MM.1S (cell line): ENCODE data around the gene CCT8.
"Not testable (repeated sequence)": the region's sequence is repeated elsewhere in the genome, so short reads cannot be mapped to it uniquely, and the experiment has no call there.

Experiments used
- DNase-seq: peaks from one replicate; pipeline ENCODE4 v3.0.0-alpha.2; 2015
- H2AFZ ChIP-seq: fragments of 300-600 bp; sonication (generic); 2 replicates; pipeline ENCODE4 v1.6.0; 2016; ENCODE audit warnings: antibody characterized with exemption, low read length
- H3F3A ChIP-seq: fragments of 300-600 bp; sonication (generic); 2 replicates; pipeline ENCODE4 v1.6.1; 2016; ENCODE audit warnings: mild to moderate bottlenecking, antibody characterized with exemption, low read length, moderate library complexity, mixed read lengths; ENCODE audit not compliant: insufficient read depth
- H3K27ac ChIP-seq: fragments of 300-600 bp; sonication (generic); 2 replicates; pipeline ENCODE4 v1.5.1; 2016; ENCODE audit warnings: mild to moderate bottlenecking, low read length
- H3K27me3 ChIP-seq: fragments of 300-600 bp; sonication (generic); replicated peaks from 2 replicates; pipeline ENCODE4 v1.6.0; 2016; ENCODE audit warnings: low read length; ENCODE audit not compliant: insufficient read depth
- H3K36me3 ChIP-seq: fragments of 300-600 bp; sonication (generic); replicated peaks from 2 replicates; pipeline ENCODE4 v1.6.1; 2016; ENCODE audit warnings: mild to moderate bottlenecking, low read length, mixed read lengths; ENCODE audit not compliant: insufficient read depth
- H3K4me1 ChIP-seq: fragments of 300-600 bp; sonication (generic); 2 replicates; pipeline ENCODE4 v1.6.1; 2016; ENCODE audit warnings: low read length, mixed read lengths
- H3K4me2 ChIP-seq: fragments of 300-600 bp; sonication (generic); 2 replicates; pipeline ENCODE4 v1.6.0; 2016; ENCODE audit warnings: low read depth, low read length
- H3K4me3 ChIP-seq: fragments of 300-600 bp; sonication (generic); 2 replicates; pipeline ENCODE4 v1.5.1; 2016; ENCODE audit warnings: low read length, mixed read lengths
- H3K79me2 ChIP-seq: fragments of 300-600 bp; sonication (generic); 2 replicates; pipeline ENCODE4 v1.6.1; 2016; ENCODE audit warnings: mixed run types, low read length, mixed read lengths
- H3K9ac ChIP-seq: fragments of 300-600 bp; sonication (generic); 2 replicates; pipeline ENCODE4 v1.6.1; 2016; ENCODE audit warnings: low read length, mixed read lengths
- H3K9me2 ChIP-seq: fragments of 300-600 bp; sonication (generic); replicated peaks from 2 replicates; pipeline ENCODE4 v1.6.1; 2016; ENCODE audit warnings: mild to moderate bottlenecking, low read length, mixed read lengths; ENCODE audit not compliant: insufficient read depth
- H3K9me3 ChIP-seq: fragments of 300-600 bp; sonication (generic); replicated peaks from 2 replicates; pipeline ENCODE4 v1.6.1; 2016; ENCODE audit warnings: mild to moderate bottlenecking, low read length, mixed read lengths; ENCODE audit not compliant: insufficient read depth
- H4K20me1 ChIP-seq: fragments of 300-600 bp; sonication (generic); 2 replicates; pipeline ENCODE4 v1.6.1; 2016; ENCODE audit warnings: mild to moderate bottlenecking, low read length, moderate library complexity, mixed read lengths; ENCODE audit not compliant: insufficient read depth
- EZH2 ChIP-seq: fragments of 300-600 bp; sonication (generic); optimal IDR thresholded peaks from 2 replicates; pipeline ENCODE3; 2017; ENCODE audit warnings: low read depth, mild to moderate bottlenecking, antibody characterized with exemption, low read length, mixed read lengths
- EZH2phosphoT487 ChIP-seq: fragments of 300-600 bp; sonication (generic); IDR thresholded peaks from 2 replicates; pipeline ENCODE4 v1.6.1; 2018; ENCODE audit warnings: antibody characterized with exemption, low read length
- TF ChIP-seq, protein P1 (sequence below): fragments of 300-600 bp; sonication (generic); IDR thresholded peaks from 2 replicates; pipeline ENCODE4 v1.5.1; 2016; ENCODE audit warnings: antibody characterized with exemption, low read length, mixed read lengths

CCT8 gene

GRCh38 chr21:29077651-29078090, 4.2 kb upstream of the CCT8 start:
- Histone ChIP-seq H4K20me1 (no peaks in the 10 kb centered on the region), H3K9ac (peak overlapping the region; percentile 90), H3F3A (peaks cover 32% of the 10 kb centered on the region), H3K27me3 (no peaks in the 10 kb centered on the region), H3K27ac (peak overlapping the region; percentile 89), H3K9me2 (no peaks in the 10 kb centered on the region), H3K36me3 (no peaks in the 10 kb centered on the region), H3K4me2 (peak overlapping the region; percentile 61), H3K9me3 (no peaks in the 10 kb centered on the region), H2AFZ (peak overlapping the region; percentile 71), H3K4me3 (peak overlapping the region; percentile 75), H3K79me2 (peaks cover 16% of the 10 kb centered on the region), H3K4me1 (peaks cover 21% of the 10 kb centered on the region)
- TF ChIP-seq, protein P1, sequence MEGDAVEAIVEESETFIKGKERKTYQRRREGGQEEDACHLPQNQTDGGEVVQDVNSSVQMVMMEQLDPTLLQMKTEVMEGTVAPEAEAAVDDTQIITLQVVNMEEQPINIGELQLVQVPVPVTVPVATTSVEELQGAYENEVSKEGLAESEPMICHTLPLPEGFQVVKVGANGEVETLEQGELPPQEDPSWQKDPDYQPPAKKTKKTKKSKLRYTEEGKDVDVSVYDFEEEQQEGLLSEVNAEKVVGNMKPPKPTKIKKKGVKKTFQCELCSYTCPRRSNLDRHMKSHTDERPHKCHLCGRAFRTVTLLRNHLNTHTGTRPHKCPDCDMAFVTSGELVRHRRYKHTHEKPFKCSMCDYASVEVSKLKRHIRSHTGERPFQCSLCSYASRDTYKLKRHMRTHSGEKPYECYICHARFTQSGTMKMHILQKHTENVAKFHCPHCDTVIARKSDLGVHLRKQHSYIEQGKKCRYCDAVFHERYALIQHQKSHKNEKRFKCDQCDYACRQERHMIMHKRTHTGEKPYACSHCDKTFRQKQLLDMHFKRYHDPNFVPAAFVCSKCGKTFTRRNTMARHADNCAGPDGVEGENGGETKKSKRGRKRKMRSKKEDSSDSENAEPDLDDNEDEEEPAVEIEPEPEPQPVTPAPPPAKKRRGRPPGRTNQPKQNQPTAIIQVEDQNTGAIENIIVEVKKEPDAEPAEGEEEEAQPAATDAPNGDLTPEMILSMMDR, result no peak
- peak; percentile 45 for DNase-seq

DNA sequence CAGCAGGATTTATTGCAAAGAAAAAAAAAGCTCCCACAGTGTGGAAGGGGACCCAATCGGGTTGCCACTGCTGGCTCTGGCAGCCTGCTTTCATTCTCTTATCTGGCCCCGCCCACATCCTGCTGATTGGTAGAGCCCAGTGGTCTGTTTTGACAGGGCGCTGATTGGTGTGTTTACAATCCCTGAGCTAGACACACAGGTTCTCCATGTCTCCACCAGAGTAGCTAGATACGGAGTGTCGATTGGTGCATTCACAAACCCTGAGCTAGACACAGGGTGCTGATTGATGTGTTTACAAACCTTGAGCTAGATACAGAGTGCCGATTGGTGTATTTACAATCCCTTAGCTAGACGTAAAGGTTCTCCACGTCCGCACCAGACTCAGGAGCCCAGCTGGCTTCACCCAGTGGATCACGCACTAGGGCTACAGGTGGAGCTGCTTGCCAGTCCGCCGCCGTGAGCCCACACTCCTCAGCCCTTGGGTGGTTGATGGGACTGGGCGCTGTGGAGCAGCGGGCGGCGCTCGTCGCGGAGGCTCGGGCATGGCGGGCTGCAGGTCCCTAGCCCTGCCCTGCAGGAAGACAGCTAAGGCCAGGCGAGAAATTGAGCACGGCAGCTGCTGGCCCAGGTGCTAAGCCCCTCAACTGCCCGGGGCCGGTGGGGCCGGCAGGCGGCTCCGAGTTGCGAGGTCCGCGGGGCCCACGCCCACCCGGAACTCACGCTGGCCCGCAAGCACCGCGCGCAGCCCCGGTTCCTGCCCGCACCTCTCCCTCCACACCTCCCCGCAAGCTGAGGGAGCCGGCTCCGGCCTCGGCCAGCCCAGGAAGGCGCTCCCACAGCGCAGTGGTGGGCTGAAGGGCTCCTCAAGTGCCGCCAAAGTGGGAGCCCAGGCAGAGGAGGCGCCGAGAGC, 3.5 kb upstream of the CCT8 start:
- not testable (repeated sequence) for H3K9me3 ChIP-seq, H3K9me2 ChIP-seq, H3K27me3 ChIP-seq, H4K20me1 ChIP-seq, H3K36me3 ChIP-seq
- Histone ChIP-seq H3K4me2 (peak overlapping the region; percentile 61), H3F3A (peaks cover 32% of the 10 kb centered on the region), H3K27ac (peak overlapping the region; percentile 89), H3K9ac (peak overlapping the region; percentile 90), H3K4me1 (peaks cover 24% of the 10 kb centered on the region), H3K79me2 (peaks cover 23% of the 10 kb centered on the region), H2AFZ (peak overlapping the region; percentile 71), H3K4me3 (peak overlapping the region; percentile 75)
- DNase-seq, result peak; percentile 87

DNA sequence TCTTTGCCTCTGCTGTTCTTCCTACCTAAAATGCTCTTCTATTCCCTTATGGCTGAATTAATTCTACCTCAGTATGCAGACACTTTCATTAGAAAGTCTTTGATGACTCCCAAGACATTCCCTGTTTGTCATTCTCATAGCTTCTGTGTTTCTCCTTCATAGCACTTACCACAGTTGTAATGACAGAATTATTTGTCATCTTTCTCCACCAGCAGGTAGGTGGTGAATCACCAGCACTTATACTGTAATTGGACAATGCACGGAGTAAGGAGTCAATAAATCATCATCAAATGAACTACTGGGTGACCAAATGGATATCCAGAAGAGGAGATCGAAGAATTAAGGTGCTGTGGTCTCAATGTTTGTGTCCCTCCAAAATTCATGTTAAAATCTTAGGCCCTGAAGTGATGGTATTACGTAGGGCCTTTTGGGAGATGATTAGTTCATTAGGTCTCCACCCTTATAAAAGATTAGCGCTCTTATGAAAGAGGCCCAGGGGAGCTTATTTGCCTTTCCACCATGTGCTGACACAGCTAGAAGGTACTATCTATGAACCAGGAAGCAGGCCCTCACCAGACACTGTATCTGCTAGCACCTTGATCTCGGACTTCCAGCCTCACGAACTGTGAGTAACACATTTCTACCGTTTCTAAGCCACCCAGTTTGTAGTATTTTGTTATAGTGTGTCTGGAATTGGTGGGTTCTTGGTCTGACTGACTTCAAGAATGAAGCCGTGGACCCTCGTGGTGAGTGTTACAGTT, 2.4 kb upstream of the CCT8 start:
- TF ChIP-seq, protein P1, result no peak
- no peak for TF ChIP-seq EZH2
- TF ChIP-seq EZH2phosphoT487, result no peak
- H2AFZ ChIP-seq, result no peak overlapping the region

More for the DNA sequence above, 2.4 kb upstream of the CCT8 start:
- H3F3A ChIP-seq, result peaks cover 32% of the 10 kb centered on the region
- no peaks in the 10 kb centered on the region for H3K27me3 ChIP-seq
- H3K27ac ChIP-seq, result peak overlapping the region; percentile 89; the same call in 1 of the 2 replicates
- H3K4me1 ChIP-seq, result peaks cover 32% of the 10 kb centered on the region
- no peak for DNase-seq
- H3K9me2 ChIP-seq, result no peaks in the 10 kb centered on the region
- no peak overlapping the region for H3K4me2 ChIP-seq
- no peak overlapping the region for H3K4me3 ChIP-seq
- no peaks in the 10 kb centered on the region for H3K9me3 ChIP-seq
- H3K36me3 ChIP-seq, result no peaks in the 10 kb centered on the region
- H3K9ac ChIP-seq, result no peak overlapping the region
- H4K20me1 ChIP-seq, result peaks cover 15% of the 10 kb centered on the region
- H3K79me2 ChIP-seq, result peaks cover 34% of the 10 kb centered on the region
